NB4 (cell line): ENCODE measurements around the gene MPC1L.

ENCODE experiments used
- POLR2A ChIP-seq: IDR thresholded peaks from 2 replicates; pipeline ENCODE4 v1.6.1; 2011; ENCODE audit warnings: mild to moderate bottlenecking; ENCODE audit not compliant: insufficient read length; ENCODE audit errors: extremely low read depth
- TF ChIP-seq, protein P1 (sequence below): IDR thresholded peaks from one replicate; pipeline ENCODE4 v1.5.1; 2012; ENCODE audit warnings: low read depth, low read length

DNA sequence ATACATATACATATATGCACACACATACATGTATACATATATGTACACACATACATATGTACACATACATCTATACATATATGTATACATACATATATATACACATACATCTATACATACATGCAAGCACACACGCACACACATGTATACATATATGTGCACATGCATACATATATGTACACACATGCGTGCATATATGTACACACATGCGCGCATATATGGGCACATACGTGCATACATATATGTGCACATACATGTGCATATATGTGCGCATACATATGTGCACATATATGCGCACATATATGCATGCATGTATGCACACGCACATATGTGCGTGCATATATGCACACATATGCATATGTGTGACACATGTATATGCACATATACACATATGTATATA lies 7.3 kb upstream of the MPC1L start:
- TF ChIP-seq POLR2A, result no peak
- TF ChIP-seq, protein P1, sequence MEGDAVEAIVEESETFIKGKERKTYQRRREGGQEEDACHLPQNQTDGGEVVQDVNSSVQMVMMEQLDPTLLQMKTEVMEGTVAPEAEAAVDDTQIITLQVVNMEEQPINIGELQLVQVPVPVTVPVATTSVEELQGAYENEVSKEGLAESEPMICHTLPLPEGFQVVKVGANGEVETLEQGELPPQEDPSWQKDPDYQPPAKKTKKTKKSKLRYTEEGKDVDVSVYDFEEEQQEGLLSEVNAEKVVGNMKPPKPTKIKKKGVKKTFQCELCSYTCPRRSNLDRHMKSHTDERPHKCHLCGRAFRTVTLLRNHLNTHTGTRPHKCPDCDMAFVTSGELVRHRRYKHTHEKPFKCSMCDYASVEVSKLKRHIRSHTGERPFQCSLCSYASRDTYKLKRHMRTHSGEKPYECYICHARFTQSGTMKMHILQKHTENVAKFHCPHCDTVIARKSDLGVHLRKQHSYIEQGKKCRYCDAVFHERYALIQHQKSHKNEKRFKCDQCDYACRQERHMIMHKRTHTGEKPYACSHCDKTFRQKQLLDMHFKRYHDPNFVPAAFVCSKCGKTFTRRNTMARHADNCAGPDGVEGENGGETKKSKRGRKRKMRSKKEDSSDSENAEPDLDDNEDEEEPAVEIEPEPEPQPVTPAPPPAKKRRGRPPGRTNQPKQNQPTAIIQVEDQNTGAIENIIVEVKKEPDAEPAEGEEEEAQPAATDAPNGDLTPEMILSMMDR, result no peak
